GM12878 (cell line): ENCODE results near the gene RACK1. TPM values are rescaled to one million over a fixed set of nuclear protein-coding genes. Genes with fewer than 3 reads are reported as not detected.

Source experiments
- ATAC-seq: fragments of 200-7000 bp; cut with Tn5 transposase; 3 replicates; pipeline ENCODE4 v1.9.1; 2020; ENCODE audit warnings: mild to moderate bottlenecking, moderate library complexity
- BruUV-seq: library from RNA; stranded (reverse); fragments of 400-500 nt; replicated peaks from 2 replicates; lab custom pipeline; 2021; lab: Mats Ljungman, UMichigan
- CTCF ChIA-PET: fragments of 300-600 bp; sonication (Branson Sonifier 250); formaldehyde crosslinking; extraction: SDS; loops from one replicate; lab custom pipeline; 2021; ENCODE audit warnings: inconsistent platforms; lab: Yijun Ruan, JAX
- POLR2A ChIA-PET: fragments of 350-600 bp; formaldehyde crosslinking; extraction: SDS; loops from one replicate; lab custom pipeline; 2021; ENCODE audit warnings: inconsistent platforms; lab: Charles Lee
- RAD21 ChIA-PET: fragments of 300-600 bp; sonication (Branson Sonifier 250); formaldehyde crosslinking; loops from one replicate; lab custom pipeline; 2023; ENCODE audit warnings: antibody characterized with exemption; ENCODE audit not compliant: unreplicated experiment; lab: Charles Lee
- SMC1A ChIA-PET: fragments of 300-600 bp; sonication (Branson Sonifier 250); formaldehyde crosslinking; loops from one replicate; lab custom pipeline; 2023; ENCODE audit not compliant: unreplicated experiment, uncharacterized antibody; lab: Charles Lee
- DNase-seq: peaks from one replicate; pipeline ENCODE4 v3.0.0-alpha.2; 2011; ENCODE audit warnings: low read depth, low spot score
- FAIRE-seq: peaks from 3 replicates; lab custom pipeline; 2011; peaks lifted over from hg19 to GRCh38; lab: Jason Lieb, UNC
- H2AFZ ChIP-seq: 2 replicates; pipeline ENCODE4 v1.6.0; 2011; ENCODE audit warnings: low read depth, low read length, control low read depth; ENCODE audit not compliant: control insufficient read depth
- H3K27ac ChIP-seq: 2 replicates; pipeline ENCODE4 v1.5.1; 2011; ENCODE audit warnings: control low read depth; ENCODE audit not compliant: control insufficient read depth, insufficient read depth
- H3K27me3 ChIP-seq, 2 experiments: replicated peaks in 1 of 2; 2 replicates each; pipeline versions ENCODE4 v1.6.0 to v1.6.1; 2011; ENCODE audit warnings: low read length in 1 of 2; ENCODE audit not compliant: control insufficient read depth in 2 of 2, insufficient read depth in 2 of 2
- H3K36me3 ChIP-seq, 2 experiments: 2 replicates each; pipeline ENCODE4 v1.5.1; 2011; ENCODE audit warnings: low read length in 1 of 2; ENCODE audit not compliant: control insufficient read depth in 2 of 2, insufficient read depth in 2 of 2
- H3K4me1 ChIP-seq: 2 replicates; pipeline ENCODE4 v1.6.1; 2011; ENCODE audit warnings: mild to moderate bottlenecking, low read length, moderate library complexity, mixed read lengths; ENCODE audit not compliant: control insufficient read depth, insufficient read depth
- H3K4me2 ChIP-seq: 2 replicates; pipeline ENCODE4 v1.6.0; 2011; ENCODE audit warnings: control low read depth; ENCODE audit not compliant: control insufficient read depth, insufficient read depth
- H3K4me3 ChIP-seq: fragments of 200-600 bp; sonication (generic); 2 replicates; pipeline ENCODE4 v1.5.1; 2016
- H3K79me2 ChIP-seq: 2 replicates; pipeline ENCODE4 v1.6.0; 2011; ENCODE audit warnings: low read length; ENCODE audit not compliant: control insufficient read depth, insufficient read depth
- H3K9ac ChIP-seq: 2 replicates; pipeline ENCODE4 v1.8.0; 2011; ENCODE audit warnings: low read length, control low read depth, mixed read lengths; ENCODE audit not compliant: control insufficient read depth, insufficient read depth
- H3K9me3 ChIP-seq: replicated peaks from 3 replicates; pipeline ENCODE4 v1.5.1; 2011; ENCODE audit warnings: mild to moderate bottlenecking, low read length; ENCODE audit not compliant: control insufficient read depth, insufficient read depth
- H4K20me1 ChIP-seq: 2 replicates; pipeline ENCODE4 v1.6.0; 2011; ENCODE audit not compliant: control insufficient read depth, insufficient read depth
- CUX1 ChIP-seq: IDR thresholded peaks from 2 replicates; pipeline ENCODE4 v1.6.1; 2012; ENCODE audit warnings: improper control_type of control experiment, low read depth, low read length; ENCODE audit not compliant: insufficient replicate concordance
- ELK1 ChIP-seq: IDR thresholded peaks from 2 replicates; pipeline ENCODE4 v1.6.1; 2012; ENCODE audit warnings: low read depth, low read length, improper control_type of control experiment
- JUND ChIP-seq: IDR thresholded peaks from 2 replicates; pipeline ENCODE4 v1.6.1; 2012; ENCODE audit warnings: low read depth, mild to moderate bottlenecking, low read length, improper control_type of control experiment, moderate library complexity
- POLR2A ChIP-seq: IDR thresholded peaks from 2 replicates; pipeline ENCODE4 v1.6.1; 2011; ENCODE audit warnings: low read depth, mild to moderate bottlenecking, low read length
- SMAD5 ChIP-seq: IDR thresholded peaks from 2 replicates; pipeline ENCODE4 v1.6.1; 2016; ENCODE audit warnings: antibody characterized with exemption, low read depth
- SP1 ChIP-seq: IDR thresholded peaks from one replicate; pipeline ENCODE4 v1.6.1; 2011; ENCODE audit warnings: low read depth, low read length
- ZNF24 ChIP-seq: fragments of 450-650 bp; IDR thresholded peaks from 2 replicates; pipeline ENCODE4 v1.6.1; 2017; ENCODE audit warnings: antibody characterized with exemption, mild to moderate bottlenecking
- WGBS: methylation state at CpG from one replicate; pipeline ENCODE4 v1.1.6; 2016; ENCODE audit warnings: low lambda C conversion rate; ENCODE audit not compliant: insufficient replicate concordance, insufficient coverage; ENCODE audit errors: missing lambda C conversion rate; 5-methylcytosine and 5-hydroxymethylcytosine counted together
- in situ Hi-C: fragments of 300-500 bp; cut with MboI; formaldehyde crosslinking; loops from 9 replicates; pipeline ENCODE4 v1.14.3; 2018; ENCODE audit warnings: mixed read lengths
- intact Hi-C: fragments of 100-400 bp; cut with micrococcal nuclease; formaldehyde crosslinking; loops from one replicate; pipeline ENCODE4 v1.14.2; 2022; ENCODE audit not compliant: unreplicated experiment
- polyA plus RNA-seq, 11 experiments: library from polyadenylated mRNA; depleted of rRNA in 4 of 11; unstranded in 6 of 11; stranded (reverse) in 5 of 11; fragments of >200 nt; fragmentation: Nextera tagmentation in 4 of 11; fragmentation: Illumina TruSeq in 1 of 11; extraction: Ambion mirVana in 4 of 11; extraction: Trizol in 1 of 11; gene quantifications; 1 replicate in 1 of 11; 2 replicates in 10 of 11; pipeline versions ENCODE4 v1.2.1 to v1.2.3, GENCODE V29; 2011 to 2016; ENCODE audit warnings: inconsistent platforms in 2 of 11, missing spikeins in 2 of 11, low read depth in 1 of 11
- total RNA-seq, 4 experiments: library from RNA; depleted of rRNA in 3 of 4; stranded (reverse); fragments of >200 nt in 3 of 4; fragmentation: Illumina TruSeq in 1 of 4; extraction: Trizol in 1 of 4; gene quantifications; 2 replicates each; pipeline versions ENCODE4 v1.2.1 to v1.2.3, GENCODE V29; 2013 to 2021

RACK1 gene
- total and polyA plus RNA-seq, 10 of the 15 experiments (the other 5 are each of a cell fraction or from before 2014, with no cell fraction given), result 1,365 to 6,584 (median 4,167) TPM

GRCh38 chr5:181242031-181242451, 1.7 kb downstream of the RACK1 start:
- Histone ChIP-seq H3K4me2 (peak overlapping the region; percentile 92), H3K4me1 (peaks cover 22% of the 10 kb centered on the region), H3K27ac (peak overlapping the region; percentile 92), H3K27me3 (no peaks in the 10 kb centered on the region), H3K9me3 (no peaks in the 10 kb centered on the region), H3K36me3 (peaks cover 24 to 37% of the 10 kb centered on the region in 2 experiments), H3K79me2 (peaks cover 83% of the 10 kb centered on the region), H3K4me3 (peak overlapping the region; percentile 98), H4K20me1 (peaks cover 15% of the 10 kb centered on the region), H3K9ac (peak overlapping the region; percentile 88)
- DNase-seq, result no peak
- ChIA-PET CTCF (interaction anchor here (0.6 to 1.5 kb wide), 2 partner anchors 16 to 79 kb away, joined by 3 read pairs; no protein-coding TSS in a partner anchor), RAD21 (interaction anchor here (1.8 kb wide), 1 partner anchor 16 kb away, joined by 6 read pairs; no protein-coding TSS in a partner anchor), POLR2A (interaction anchor here (0.5 to 2.6 kb wide), 5 partner anchors 13 to 52 kb away, joined by 3 to 22 read pairs (median 4); partner anchors contain the start of gene TRIM41), SMC1A (interaction anchor here (0.8 to 1.1 kb wide), 2 partner anchors 8 to 17 kb away, joined by 3 to 4 read pairs; no protein-coding TSS in a partner anchor)
- BruUV-seq, result no TSS peak
- no peak for FAIRE-seq
- WGBS, result 2% methylated on average over 6 of the region's 6 CpGs
- no peak for ATAC-seq
- intact Hi-C loops, result no loop called here
- TF ChIP-seq SMAD5 (peak; percentile 53; the same call in 1 of the 2 replicates), ELK1 (no peak), SP1 (no peak), JUND (no peak), ZNF24 (no peak), POLR2A (0 out of 2 replicates have a peak, but pooled peaks have one; percentile 4), CUX1 (no peak)
- TF ChIP-seq, all 136 proteins: peak for 2
- no peak overlapping the region for H2AFZ ChIP-seq
- in situ Hi-C loops, result no loop called here
